SKM-1 (cell line): Measurements from ENCODE around the gene CREB3L4.
"Not testable (repeated sequence)": the region's sequence is repeated elsewhere in the genome, so short reads cannot be mapped to it uniquely, and the experiment has no call there.

Experiments used
- DNase-seq: peaks from one replicate; lab custom pipeline; 2025; ENCODE audit not compliant: unreplicated experiment; lab: John Stamatoyannopoulos, UW

The CREB3L4 gene

DNA sequence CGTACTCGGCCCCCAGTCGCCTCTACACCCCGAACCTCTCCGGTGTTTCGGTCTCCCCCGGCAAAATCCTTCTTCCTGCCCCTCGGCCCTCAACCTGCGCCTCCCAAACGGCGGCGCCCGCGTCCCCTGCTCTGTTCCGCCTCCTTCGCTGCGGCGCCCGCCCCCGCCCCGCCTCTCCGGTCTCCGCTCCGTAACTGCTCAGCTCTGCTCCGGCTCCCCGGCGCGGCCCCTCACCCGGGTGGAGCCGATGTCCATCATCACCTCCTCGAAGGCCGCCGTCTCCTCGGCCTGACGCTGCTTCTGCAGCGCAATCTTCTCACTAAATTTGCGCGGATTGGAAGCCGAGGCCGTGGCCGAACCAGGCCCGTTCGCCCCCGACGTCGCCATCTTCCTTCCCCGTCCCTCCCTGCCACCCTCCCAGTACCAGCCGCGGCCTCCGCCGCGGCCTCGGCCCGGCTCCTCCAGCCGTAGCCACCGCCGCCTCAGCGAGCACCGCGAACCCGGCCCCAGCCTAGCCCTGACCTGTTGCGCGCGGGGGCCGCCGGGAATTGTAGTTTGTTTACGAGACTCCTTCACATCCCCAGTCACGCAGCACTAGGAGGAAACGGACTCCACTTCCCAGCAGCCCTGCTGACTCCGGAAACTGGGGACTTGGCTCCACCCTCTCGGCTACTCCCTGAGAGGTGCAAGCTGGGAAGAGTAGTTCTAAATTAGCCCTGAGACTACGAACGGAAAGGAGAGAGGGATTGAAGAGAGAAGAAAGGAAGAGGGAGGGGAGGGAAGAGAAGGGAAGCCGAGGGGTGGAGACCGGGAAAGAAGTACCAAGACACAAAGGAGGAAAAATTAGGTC is 9.4 kb upstream of the CREB3L4 start, which contains the start of gene CRTC2:
TSS of gene CRTC2 (minus strand) at position 502 of the 850 bp plus-strand sequence. CDS start at position 387, 115 bp downstream.
- DNase-seq: peak; percentile 100

DNA sequence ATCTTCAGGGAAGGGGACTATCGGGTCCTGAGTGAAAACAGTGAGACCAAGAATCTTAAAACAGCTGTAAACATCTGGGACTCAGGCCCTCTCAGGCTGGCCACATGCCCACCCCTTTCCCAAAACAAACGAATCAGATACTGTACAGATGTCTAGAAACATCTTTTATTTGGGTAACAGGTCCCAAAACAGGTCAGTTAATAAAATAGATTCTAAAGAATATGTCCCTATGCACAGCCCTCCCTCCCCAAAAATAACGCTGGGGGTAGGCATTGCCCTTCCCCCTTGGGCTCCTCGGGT is 8.8 kb upstream of the CREB3L4 start:
- no peak for DNase-seq

DNA sequence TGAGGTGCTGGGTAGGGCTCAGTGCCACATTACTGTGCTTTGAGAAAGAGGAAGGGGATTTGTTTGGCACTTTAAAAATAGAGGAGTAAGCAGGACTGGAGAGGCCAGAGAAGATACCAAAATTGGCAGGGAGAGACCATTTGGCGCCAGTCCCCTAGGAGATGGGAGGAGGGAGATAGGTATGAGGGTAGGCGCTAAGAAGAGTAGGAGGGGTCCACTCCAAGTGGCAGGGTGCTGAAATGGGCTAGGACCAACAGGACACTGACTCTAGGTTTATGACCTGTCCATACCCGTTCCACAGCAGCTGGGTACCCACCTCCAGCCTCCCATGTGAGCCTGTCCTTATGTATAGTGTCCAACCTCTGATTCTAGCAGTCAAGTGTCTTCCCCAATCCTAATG is 8.2 kb upstream of the CREB3L4 start:
- DNase-seq: no peak

DNA sequence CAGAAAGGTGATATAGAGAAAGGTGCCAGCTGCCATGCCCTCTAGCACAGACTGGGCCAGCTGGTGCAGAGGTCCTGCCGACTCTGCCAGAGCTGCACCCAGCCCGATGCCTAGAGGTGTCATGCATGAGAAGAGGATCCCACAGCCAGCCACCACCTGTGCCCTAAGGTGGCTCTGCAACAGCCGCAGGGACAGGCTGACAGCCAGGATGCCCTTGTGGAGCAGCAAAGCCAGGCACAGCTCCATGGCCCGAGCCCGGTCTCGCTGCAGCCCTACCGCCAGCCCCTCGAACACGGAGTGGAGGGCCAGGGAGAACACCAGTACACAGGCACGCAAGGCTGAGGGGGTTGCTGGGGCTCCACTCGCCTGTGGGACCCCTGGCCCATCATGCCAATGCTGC is 7.5 kb upstream of the CREB3L4 start:
- DNase-seq: no peak

DNA sequence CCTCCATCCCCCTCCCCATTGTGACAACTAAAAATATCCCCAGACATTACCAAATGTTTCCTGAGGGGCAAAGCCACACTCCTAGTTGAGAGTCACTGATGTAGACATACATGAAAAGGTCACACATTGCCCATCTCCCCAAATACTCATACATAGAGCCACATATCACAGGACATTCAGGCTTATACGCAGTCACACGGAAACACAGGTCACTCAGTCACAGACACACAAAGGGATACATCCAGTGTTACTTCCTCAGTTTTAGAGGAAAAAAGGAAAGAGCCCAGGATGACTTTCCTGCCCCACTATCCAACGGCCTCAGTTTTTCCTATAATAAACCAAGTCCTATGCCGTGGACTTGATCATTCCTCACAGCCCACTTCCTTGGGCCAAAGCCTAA is 6.3 kb upstream of the CREB3L4 start:
- DNase-seq: no peak

DNA sequence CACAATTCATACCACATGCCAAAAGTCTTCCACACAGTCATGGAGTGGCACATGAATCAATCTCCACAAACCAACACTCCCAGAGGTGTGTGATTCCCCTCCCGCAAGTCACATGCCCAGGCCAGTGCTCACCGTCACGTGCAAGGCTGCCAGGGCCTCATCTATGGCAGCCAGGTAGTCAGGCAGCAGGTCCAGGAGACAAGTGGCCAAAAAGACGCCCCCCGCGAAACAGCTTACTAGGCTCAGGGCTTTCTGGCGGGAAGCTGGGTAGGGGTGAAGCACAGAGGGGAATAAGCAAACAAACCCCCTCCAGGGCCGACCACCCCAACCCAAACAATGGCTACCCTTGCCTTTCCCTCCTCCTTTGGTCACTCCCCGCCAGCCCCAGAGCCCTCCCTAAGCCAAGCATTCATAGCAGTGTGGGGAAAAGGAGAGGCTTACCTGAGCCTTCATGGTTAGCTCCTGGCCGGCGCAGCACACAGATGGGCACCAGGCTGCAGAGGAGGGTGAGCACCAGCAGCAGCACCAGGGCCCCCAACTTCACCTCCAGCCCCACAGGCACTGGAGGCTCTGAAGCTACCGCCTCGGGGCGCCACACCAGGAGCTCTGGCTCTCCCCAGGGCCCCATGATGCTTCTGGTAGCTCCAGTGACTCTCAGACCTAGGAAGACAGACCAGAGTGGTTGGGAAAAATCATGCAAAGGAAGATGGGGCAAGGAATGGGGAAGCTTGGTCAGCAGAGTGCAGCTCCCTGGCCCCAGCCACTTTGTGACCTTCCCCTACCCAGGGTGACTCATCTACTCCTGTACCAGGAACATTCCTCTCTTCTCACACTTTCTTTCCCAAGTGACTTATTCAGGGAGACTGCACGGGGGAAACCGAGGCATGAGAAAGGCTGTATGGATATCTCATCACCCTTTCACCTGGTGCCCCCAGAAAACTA is 5.3 kb upstream of the CREB3L4 start:
- DNase-seq: peak; percentile 71

DNA sequence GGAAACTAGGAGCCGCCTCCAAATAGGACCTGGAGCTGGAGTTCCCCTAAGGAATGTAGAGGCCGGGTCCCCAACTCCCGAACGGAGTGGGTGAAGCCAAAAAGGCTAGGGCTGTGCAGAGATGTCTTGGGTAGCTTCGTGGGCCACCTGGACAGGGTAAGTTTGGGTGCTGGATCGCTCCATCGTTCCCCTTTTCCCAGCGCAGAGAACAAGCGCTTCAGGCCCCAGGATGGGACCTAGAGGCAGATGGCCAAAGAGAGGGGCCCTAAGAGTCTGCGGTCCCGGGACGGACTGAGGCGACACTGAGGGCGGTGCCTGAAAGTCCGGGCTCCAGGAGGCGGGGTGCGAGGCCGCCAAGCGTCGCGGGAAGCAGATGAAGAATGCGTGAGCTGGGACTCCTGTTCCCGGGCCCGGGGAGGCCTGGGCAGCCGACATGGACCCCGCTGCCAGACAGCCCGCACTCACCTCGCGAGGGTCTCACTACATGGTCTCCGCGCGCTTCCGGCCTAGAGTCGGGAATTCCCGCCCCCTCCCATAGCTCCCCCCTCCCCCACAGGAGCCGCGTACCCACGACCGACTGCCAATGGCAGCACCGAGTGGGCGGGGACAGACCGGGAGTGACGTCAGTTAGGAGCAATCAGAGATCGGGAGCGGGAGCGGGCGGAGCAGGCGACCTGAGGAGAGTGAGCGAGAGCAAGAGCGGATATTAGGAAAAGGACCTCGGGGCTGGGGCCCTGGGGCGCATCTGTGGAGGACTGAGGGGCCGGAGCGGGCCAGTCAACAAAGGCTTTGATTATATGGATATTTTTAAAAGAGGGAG is 4.5 kb upstream of the CREB3L4 start, which contains the start of gene SLC39A1:
TSS of gene SLC39A1 (minus strand) at position 508 of the 820 bp plus-strand sequence. CDS start 822 bp downstream, outside the sequence.
- peak; percentile 99 for DNase-seq

DNA sequence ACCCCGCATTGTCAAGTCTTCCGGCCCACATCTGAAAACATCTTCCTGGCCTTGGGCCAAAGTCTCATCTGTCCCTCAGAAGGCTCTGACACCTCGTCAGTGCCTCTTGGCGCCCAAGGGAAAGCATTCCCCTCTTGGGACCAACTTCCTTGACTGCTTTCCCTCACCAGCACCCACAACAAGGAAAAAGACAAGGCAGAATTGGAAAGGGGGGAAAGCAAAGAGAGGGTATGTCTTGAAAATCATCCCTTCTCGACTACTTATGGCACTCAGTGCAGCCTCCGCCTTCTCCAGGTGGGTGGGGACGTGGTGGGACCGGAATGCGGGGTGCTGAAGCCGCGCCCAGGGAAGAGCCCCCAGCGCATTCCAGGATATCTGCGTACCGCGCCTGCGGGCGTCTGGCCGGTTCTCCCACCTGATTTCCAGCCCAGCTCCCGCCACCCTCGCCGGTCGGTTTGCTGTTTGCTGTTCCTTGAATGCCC is 3.8 kb upstream of the CREB3L4 start:
- DNase-seq: no peak

DNA sequence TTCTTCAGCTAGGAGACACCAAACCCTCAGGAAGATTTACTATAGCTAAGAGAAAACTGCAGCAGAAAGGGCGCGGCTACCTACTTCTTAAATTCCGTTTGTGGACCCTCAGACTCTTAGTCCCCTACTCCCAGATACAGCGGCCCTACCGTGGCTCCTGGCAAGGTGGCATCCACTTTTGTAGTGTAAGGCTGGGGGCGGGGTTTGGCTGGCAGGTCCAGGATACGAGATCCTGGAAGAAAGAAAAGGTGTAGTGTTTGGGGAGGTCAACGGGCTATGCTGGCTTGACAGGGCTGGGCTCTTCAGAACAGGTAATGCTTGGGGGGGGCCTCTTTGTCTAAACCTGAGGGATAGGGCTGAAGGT is 280 bp downstream of the CREB3L4 start:
- DNase-seq: no peak

DNA sequence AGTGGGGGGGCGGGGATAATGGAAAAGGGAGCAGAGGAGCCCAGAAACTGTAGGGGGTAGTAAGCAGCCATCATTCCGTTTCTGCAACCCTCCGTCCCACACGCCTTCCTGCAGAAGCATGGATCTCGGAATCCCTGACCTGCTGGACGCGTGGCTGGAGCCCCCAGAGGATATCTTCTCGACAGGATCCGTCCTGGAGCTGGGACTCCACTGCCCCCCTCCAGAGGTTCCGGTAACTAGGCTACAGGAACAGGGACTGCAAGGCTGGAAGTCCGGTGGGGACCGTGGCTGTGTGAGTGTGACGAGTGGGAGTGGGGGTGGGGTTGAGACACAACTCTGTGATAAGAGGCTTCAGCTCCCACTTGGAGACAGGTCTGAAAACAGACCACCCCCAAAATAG is 706 bp downstream of the CREB3L4 start:
- no peak for DNase-seq

DNA sequence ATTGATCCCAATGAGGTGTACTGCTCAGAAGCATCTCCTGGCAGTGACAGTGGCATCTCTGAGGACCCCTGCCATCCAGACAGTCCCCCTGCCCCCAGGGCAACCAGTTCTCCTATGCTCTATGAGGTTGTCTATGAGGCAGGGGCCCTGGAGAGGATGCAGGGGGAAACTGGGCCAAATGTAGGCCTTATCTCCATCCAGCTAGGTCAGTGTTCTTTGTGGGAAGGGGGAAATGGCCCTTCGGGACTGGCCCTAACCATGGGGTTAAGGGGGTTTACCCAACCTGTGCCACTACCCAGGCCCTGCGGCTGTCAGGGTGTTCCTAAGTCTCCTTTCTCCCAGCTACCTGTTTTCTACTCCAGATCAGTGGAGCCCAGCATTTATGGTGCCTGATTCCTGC is 1.3 kb downstream of the CREB3L4 start:
- no peak for DNase-seq

DNA sequence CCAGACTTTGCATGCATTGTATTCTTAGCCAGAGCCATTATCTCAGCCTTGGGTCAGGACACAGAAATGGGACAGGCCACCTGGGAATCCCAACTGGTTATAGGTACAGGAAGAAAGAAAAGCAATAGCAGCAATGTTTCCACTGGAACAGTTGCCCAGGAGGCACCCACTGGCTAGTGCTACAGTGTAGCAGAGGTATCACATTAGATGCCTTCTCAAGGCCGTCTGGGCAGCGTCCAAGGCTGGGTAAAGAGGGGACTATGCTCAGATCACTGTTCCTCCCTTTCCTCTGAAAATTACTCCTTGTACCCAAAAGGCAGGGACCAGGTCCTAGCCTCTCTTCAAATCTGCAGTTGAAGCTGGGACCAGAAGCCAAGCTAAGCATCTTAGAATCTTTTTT is 2.6 kb downstream of the CREB3L4 start:
- DNase-seq: no peak

DNA sequence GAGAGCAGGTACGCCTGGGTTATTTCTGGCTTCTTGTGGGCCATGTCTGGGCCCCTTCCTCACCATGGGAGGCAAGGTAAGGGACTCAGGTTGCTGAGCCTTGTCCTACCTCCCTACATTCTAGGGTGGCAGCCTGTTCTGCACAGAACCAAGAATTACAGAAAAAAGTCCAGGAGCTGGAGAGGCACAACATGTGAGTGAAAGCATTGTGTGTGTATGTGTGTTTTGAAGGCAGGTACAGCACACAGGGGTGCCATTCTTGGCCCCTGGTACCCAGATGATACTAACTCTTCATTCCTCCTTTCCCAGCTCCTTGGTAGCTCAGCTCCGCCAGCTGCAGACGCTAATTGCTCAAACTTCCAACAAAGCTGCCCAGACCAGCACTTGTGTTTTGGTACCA is 5.4 kb downstream of the CREB3L4 start:
- no peak for DNase-seq

DNA sequence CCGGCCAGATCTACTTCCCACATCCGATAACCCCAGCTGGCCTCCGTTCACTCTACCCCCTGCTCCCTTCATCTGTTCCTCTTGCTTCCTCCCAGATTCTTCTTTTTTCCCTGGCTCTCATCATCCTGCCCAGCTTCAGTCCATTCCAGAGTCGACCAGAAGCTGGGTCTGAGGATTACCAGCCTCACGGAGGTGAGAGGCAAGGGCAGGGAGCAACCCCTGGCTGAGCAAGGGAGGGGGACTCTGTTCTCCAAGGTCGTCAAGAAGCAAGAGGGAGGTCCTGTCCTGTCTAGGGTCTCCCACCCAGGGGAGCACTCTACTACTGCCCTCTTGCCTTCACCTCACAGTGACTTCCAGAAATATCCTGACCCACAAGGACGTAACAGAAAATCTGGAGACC is 5.8 kb downstream of the CREB3L4 start:
- DNase-seq: no peak

DNA sequence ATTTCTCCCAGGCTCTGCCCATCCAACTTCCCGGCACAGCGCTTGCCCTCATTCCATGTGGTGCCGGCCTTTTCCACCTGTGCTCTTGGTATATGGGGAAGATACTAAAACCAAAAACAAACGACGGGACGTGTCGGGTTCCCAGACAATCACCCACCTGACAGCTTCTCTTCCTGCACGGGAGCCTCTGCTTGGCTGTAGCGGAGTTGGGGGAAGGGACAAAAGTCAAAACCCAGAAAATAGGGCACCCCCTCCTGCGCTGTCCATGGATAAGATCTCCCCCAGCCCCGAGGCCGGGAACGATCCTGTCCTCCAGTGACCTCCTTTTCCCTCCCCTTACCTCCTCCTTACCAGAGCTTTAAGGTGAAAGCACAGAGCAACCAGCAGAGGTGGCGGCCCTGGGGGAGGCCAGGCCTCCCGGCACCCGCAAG is 9.1 kb downstream of the CREB3L4 start:
- DNase-seq: no peak

DNA sequence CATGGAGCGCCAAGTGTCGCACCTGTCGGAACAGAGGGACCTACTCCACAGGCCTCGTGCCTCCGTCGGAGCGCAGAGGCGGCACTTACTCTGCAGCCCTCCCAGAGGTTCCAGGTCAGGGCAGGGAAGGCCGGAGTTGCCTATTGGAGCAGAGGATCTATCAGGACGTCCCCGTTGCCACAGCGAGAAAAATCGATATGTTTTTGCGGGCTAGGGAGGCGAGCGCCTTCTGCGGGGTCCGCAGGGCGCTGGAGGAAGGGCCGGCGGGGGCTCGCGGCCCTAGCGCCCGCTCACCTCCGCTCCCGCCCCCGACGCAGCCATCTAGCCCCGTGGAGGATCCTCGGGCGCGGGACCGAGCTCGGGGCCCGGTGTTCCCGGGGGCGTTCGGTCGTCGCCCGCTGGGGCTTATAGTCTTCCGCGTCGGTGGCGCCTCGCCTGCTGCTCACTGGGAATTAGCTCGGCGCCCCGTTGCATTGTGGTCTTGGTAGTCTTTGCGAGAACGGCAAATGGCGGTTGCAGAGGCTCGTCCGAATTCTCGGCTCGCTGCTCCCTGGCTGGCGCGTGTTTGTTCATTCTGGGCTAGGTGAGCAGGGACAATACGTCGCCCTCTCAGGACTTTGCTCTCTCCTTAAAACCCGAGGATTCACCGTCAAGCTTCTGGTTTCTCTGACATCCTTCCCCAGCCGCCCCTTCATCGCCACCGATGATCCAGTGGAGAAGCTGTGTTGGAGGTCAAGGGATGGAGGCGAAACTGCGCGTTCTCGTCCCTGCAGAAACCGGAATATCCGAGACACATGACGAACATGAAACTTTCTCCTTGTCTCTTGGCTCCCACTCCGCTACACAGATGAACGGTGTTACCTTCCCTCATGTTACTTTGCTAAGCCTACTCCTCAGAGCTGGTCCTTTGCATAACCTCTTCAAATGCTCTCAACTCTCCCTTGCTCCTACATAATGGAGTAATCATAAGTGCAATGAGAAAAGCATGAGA is 9.8 kb downstream of the CREB3L4 start, which contains the start of gene JTB:
TSS of gene JTB (minus strand) at position 425 of the 991 bp plus-strand sequence. CDS start at position 3, 422 bp downstream.
- DNase-seq: peak; percentile 85

DNA sequence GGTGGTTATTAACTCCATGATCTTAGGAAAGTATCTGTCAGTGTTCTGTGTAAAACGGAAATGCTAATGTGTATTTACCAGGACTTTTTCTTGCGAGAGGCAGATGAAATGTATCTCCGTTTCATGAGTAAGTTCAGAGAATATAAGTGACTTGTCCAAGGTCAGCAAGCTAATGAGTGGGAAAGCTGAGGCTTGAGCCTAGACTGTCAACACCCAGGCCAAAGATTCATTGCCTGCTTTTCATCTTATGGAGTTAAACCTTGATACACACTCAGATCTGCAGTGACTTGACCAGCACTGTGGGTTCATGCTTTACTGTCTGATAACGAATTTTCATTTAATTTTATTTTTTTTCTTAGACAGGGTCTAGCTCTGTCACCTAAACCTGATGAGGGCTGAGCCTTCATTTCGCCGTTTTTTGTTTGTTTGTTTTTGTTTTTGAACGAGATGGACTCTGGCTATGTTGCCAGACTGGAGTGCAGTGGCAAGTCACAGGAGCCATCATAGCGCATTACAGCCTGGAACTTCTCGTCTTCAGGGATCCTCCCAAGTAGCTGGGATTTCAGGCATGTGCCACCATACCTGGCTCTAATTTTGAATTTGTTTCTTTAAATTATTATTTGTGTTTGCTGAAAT is 10.7 kb downstream of the CREB3L4 start:
- no peak for DNase-seq

DNA sequence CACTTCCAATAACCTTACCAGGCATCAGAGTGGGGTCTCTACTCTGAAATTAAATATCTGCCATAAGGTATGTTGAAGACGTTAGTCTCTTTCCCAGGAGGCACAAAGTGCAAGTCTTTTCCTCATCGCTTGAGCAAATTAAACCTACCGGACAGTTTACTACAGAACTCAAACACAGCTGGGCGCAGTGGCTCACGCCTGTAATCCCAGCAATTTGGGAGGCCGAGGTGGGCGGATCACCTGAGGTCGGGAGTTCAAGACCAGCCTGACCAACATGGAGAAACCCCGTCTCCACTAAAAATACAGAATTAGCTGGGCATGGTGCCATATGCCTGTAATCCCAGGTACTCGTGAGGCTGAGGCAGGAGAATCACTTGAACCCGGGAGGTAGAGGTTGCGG is 11.4 kb downstream of the CREB3L4 start:
- not testable (repeated sequence) for DNase-seq

DNA sequence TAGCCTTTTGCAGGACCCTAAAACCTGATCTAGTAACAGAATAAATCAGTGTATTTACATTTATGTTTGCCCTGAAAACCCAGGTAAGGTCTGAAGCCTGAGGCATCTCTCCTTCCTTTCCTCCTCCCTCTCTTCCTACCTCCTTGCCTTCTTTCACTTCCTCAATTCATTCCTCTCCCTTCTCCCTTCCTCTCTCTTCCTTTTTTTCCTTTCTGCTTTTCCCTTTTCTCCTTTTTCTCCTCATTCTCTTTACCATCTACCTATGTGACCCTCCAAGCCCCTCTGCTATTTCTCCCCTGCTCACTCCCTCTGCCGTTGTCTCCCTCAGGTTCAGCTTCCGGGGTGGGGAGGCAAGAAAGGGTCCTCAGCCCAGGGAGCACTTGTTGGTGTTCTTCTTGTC is 14.0 kb downstream of the CREB3L4 start:
- DNase-seq: not testable (repeated sequence)
